NCI-H146 treated with DMSO at 0.1 percent for 48 hours (cell line): ENCODE measurements around the gene FASTKD2.

Experiments
- DNase-seq: peaks from one replicate; lab custom pipeline; 2025; ENCODE audit not compliant: unreplicated experiment; lab: John Stamatoyannopoulos, UW

FASTKD2 gene

GRCh38 chr2:206836722-206837121 lies 71.3 kb downstream of the FASTKD2 start:
- DNase-seq: no peak

- DNase-seq: no peak
Observed at GRCh38 chr2:206837775-206838174, 72.4 kb downstream of the FASTKD2 start.

GRCh38 chr2:206838690-206839089 lies 73.3 kb downstream of the FASTKD2 start:
- DNase-seq: no peak

GRCh38 chr2:206840999-206841398 lies 75.6 kb downstream of the FASTKD2 start:
- DNase-seq: no peak
